HUES64 (cell line): Measurements from ENCODE around the gene NOXO1.
"Not testable (repeated sequence)": the region's sequence is repeated elsewhere in the genome, so short reads cannot be mapped to it uniquely, and the experiment has no call there.

ENCODE experiments used
- H3K27ac ChIP-seq: 2 replicates; pipeline ENCODE4 v1.7.0; 2013; ENCODE audit warnings: low read depth, low read length, inconsistent platforms
- H3K27me3 ChIP-seq: 2 replicates; pipeline ENCODE4 v1.6.1; 2013; ENCODE audit warnings: mild to moderate bottlenecking, low read length; ENCODE audit not compliant: insufficient read depth
- H3K36me3 ChIP-seq: 2 replicates; pipeline ENCODE4 v1.6.1; 2013; ENCODE audit warnings: mild to moderate bottlenecking, low read length; ENCODE audit not compliant: insufficient read depth
- H3K4me1 ChIP-seq: 2 replicates; pipeline ENCODE4 v1.6.1; 2013; ENCODE audit warnings: mild to moderate bottlenecking, low read length, moderate library complexity; ENCODE audit not compliant: insufficient read depth
- H3K4me3 ChIP-seq: 2 replicates; pipeline ENCODE4 v1.5.1; 2013; ENCODE audit warnings: mild to moderate bottlenecking, low read length, moderate library complexity
- H3K9ac ChIP-seq: 2 replicates; pipeline ENCODE4 v1.6.1; 2013; ENCODE audit warnings: mild to moderate bottlenecking, low read depth, low read length
- H3K9me3 ChIP-seq: 2 replicates; pipeline ENCODE4 v1.6.1; 2013; ENCODE audit warnings: low read depth, low read length; ENCODE audit not compliant: insufficient read depth
- WGBS: fragments of 150-250, 120-280 bp; methylation state at CpG from one replicate; pipeline ENCODE4 v1.1.7; 2013; ENCODE audit warnings: missing lambda C conversion rate; 5-methylcytosine and 5-hydroxymethylcytosine counted together

Gene NOXO1

GRCh38 chr16:1941162-1942046, 39.9 kb downstream of the NOXO1 start:
- Histone ChIP-seq H3K4me3 (peak overlapping the region; percentile 71; the same call in 1 of the 2 replicates), H3K27me3 (peaks cover 5% of the 10 kb centered on the region; the same call in 1 of the 2 replicates), H3K9me3 (no peaks in the 10 kb centered on the region), H3K4me1 (0 out of 2 replicates have a peak, but pooled peaks cover 5% of the 10 kb centered on the region), H3K27ac (no peak overlapping the region), H3K36me3 (peaks cover 21% of the 10 kb centered on the region), H3K9ac (no peak overlapping the region)
- 84% methylated on average over 30 of the region's 30 CpGs for WGBS

GRCh38 chr16:1940273-1941161, 40.8 kb downstream of the NOXO1 start:
- Histone ChIP-seq H3K9me3 (no peaks in the 10 kb centered on the region), H3K4me1 (0 out of 2 replicates have a peak, but pooled peaks cover 5% of the 10 kb centered on the region), H3K27me3 (peaks cover 5% of the 10 kb centered on the region; the same call in 1 of the 2 replicates), H3K36me3 (peaks cover 21% of the 10 kb centered on the region), H3K4me3 (no peak overlapping the region), H3K9ac (no peak overlapping the region), H3K27ac (no peak overlapping the region)
- 96% methylated on average over 23 of the region's 23 CpGs for WGBS

- not testable (repeated sequence) for H3K27ac ChIP-seq, H3K9ac ChIP-seq, H3K27me3 ChIP-seq, H3K4me1 ChIP-seq, H3K4me3 ChIP-seq, H3K9me3 ChIP-seq
- WGBS = 95% methylated on average over 8 of the region's 8 CpGs
- peaks cover 21% of the 10 kb centered on the region for H3K36me3 ChIP-seq
These were observed 41.4 kb downstream of the NOXO1 start for GRCh38 chr16:1939833-1940232.

GRCh38 chr16:1938910-1939309, 42.4 kb downstream of the NOXO1 start:
- 95% methylated on average over 17 of the region's 17 CpGs for WGBS
- H3K27me3 ChIP-seq = peaks cover 5% of the 10 kb centered on the region; the same call in 1 of the 2 replicates
- H3K4me3 ChIP-seq = no peak overlapping the region
- no peaks in the 10 kb centered on the region for H3K9me3 ChIP-seq
- H3K27ac ChIP-seq = no peak overlapping the region
- H3K4me1 ChIP-seq = 0 out of 2 replicates have a peak, but pooled peaks cover 5% of the 10 kb centered on the region
- H3K9ac ChIP-seq = no peak overlapping the region
- H3K36me3 ChIP-seq = peaks cover 21% of the 10 kb centered on the region

GRCh38 chr16:1938316-1938715, 43.0 kb downstream of the NOXO1 start:
- Histone ChIP-seq H3K27me3 (peaks cover 5% of the 10 kb centered on the region; the same call in 1 of the 2 replicates), H3K27ac (no peak overlapping the region), H3K4me3 (no peak overlapping the region), H3K36me3 (peaks cover 21% of the 10 kb centered on the region), H3K9ac (no peak overlapping the region), H3K4me1 (0 out of 2 replicates have a peak, but pooled peaks cover 5% of the 10 kb centered on the region), H3K9me3 (no peaks in the 10 kb centered on the region)
- WGBS = 96% methylated on average over 10 of the region's 10 CpGs

GRCh38 chr16:1936945-1937479, 44.3 kb downstream of the NOXO1 start:
- H3K36me3 ChIP-seq = peaks cover 21% of the 10 kb centered on the region
- no peak overlapping the region for H3K4me3 ChIP-seq
- H3K27me3 ChIP-seq = no peaks in the 10 kb centered on the region
- H3K9me3 ChIP-seq = no peaks in the 10 kb centered on the region
- 0 out of 2 replicates have a peak, but pooled peaks cover 2% of the 10 kb centered on the region for H3K4me1 ChIP-seq
- WGBS = 93% methylated on average over 10 of the region's 11 CpGs
- H3K9ac ChIP-seq = no peak overlapping the region
- H3K27ac ChIP-seq = no peak overlapping the region

- Histone ChIP-seq H3K4me3 (no peak overlapping the region), H3K27me3 (peaks cover 10% of the 10 kb centered on the region), H3K4me1 (no peaks in the 10 kb centered on the region), H3K9me3 (no peaks in the 10 kb centered on the region), H3K9ac (no peak overlapping the region), H3K36me3 (peaks cover 2% of the 10 kb centered on the region), H3K27ac (no peak overlapping the region)
- 80% methylated on average over 23 of the region's 23 CpGs for WGBS
These were observed 48.1 kb downstream of the NOXO1 start for GRCh38 chr16:1933097-1933661.

- Histone ChIP-seq H3K27me3 (peaks cover 10% of the 10 kb centered on the region), H3K4me3 (no peak overlapping the region), H3K9ac (no peak overlapping the region; the same call in 1 of the 2 replicates), H3K4me1 (no peaks in the 10 kb centered on the region), H3K9me3 (no peaks in the 10 kb centered on the region), H3K36me3 (no peaks in the 10 kb centered on the region), H3K27ac (no peak overlapping the region)
- 81% methylated on average over 19 of the region's 19 CpGs for WGBS
These were observed 48.9 kb downstream of the NOXO1 start for GRCh38 chr16:1932050-1933028.

- Histone ChIP-seq H3K27ac (no peak overlapping the region), H3K4me1 (no peaks in the 10 kb centered on the region), H3K27me3 (peaks cover 10% of the 10 kb centered on the region), H3K9me3 (no peaks in the 10 kb centered on the region), H3K9ac (no peak overlapping the region), H3K36me3 (no peaks in the 10 kb centered on the region), H3K4me3 (no peak overlapping the region)
- WGBS = 83% methylated on average over 10 of the region's 10 CpGs
These were observed 50.9 kb downstream of the NOXO1 start for GRCh38 chr16:1930338-1930720.
